HEK293T (cell line): Measurements from ENCODE around the gene CRYGS.

Source experiments
- CTCF ChIA-PET: fragments of 350-600 bp; formaldehyde crosslinking; extraction: SDS; loops from one replicate; lab custom pipeline; 2021; ENCODE audit warnings: antibody characterized with exemption, inconsistent platforms; lab: Yijun Ruan, JAX
- POLR2A ChIA-PET: fragments of 350-600 bp; formaldehyde crosslinking; extraction: SDS; loops from one replicate; lab custom pipeline; 2020; ENCODE audit warnings: antibody characterized with exemption, inconsistent platforms; lab: Yijun Ruan, JAX
- DNase-seq: peaks from one replicate; pipeline ENCODE4 v3.0.0; 2012; ENCODE audit warnings: mixed read lengths; ENCODE audit errors: extremely low spot score
- ARNT ChIP-seq: fragments of 450-650 bp; IDR thresholded peaks from 2 replicates; pipeline ENCODE4 v1.6.1; 2017; ENCODE audit warnings: mild to moderate bottlenecking
- BHLHE40 ChIP-seq: fragments of 450-650 bp; IDR thresholded peaks from 2 replicates; pipeline ENCODE4 v1.6.1; 2016; ENCODE audit warnings: mild to moderate bottlenecking, moderate library complexity, borderline replicate concordance
- CTBP1 ChIP-seq: fragments of 450-650 bp; IDR thresholded peaks from 2 replicates; pipeline ENCODE4 v1.6.1; 2016; ENCODE audit warnings: borderline replicate concordance
- ELF4 ChIP-seq: fragments of 450-650 bp; IDR thresholded peaks from 2 replicates; pipeline ENCODE4 v1.6.1; 2017; ENCODE audit warnings: antibody characterized with exemption
- FOXA1 ChIP-seq: fragments of 450-650 bp; IDR thresholded peaks from 2 replicates; pipeline ENCODE4 v1.6.1; 2016; ENCODE audit warnings: mild to moderate bottlenecking
- FOXK2 ChIP-seq: fragments of 450-650 bp; IDR thresholded peaks from 2 replicates; pipeline ENCODE4 v1.6.1; 2016; ENCODE audit warnings: mild to moderate bottlenecking
- FOXM1 ChIP-seq: fragments of 450-650 bp; IDR thresholded peaks from 2 replicates; pipeline ENCODE4 v1.6.1; 2017; ENCODE audit warnings: mild to moderate bottlenecking, borderline replicate concordance
- HDGF ChIP-seq: fragments of 450-650 bp; IDR thresholded peaks from 2 replicates; pipeline ENCODE4 v1.6.1; 2017; ENCODE audit warnings: antibody characterized with exemption, borderline replicate concordance
- L3MBTL2 ChIP-seq: fragments of 450-650 bp; conservative IDR thresholded peaks from 2 replicates; pipeline ENCODE4 v1.6.1; 2016; ENCODE audit warnings: mild to moderate bottlenecking
- LEF1 ChIP-seq: fragments of 450-650 bp; IDR thresholded peaks from 2 replicates; pipeline ENCODE4 v1.6.1; 2017; ENCODE audit warnings: mild to moderate bottlenecking, borderline replicate concordance
- NFRKB ChIP-seq: fragments of 450-650 bp; IDR thresholded peaks from 2 replicates; pipeline ENCODE4 v1.6.1; 2016; ENCODE audit warnings: mild to moderate bottlenecking, moderate library complexity
- PKNOX1 ChIP-seq: fragments of 450-650 bp; IDR thresholded peaks from 2 replicates; pipeline ENCODE4 v1.6.1; 2016
- SP1 ChIP-seq: fragments of 450-650 bp; IDR thresholded peaks from 2 replicates; pipeline ENCODE4 v1.6.1; 2017
- SUZ12 ChIP-seq: fragments of 450-650 bp; IDR thresholded peaks from 2 replicates; pipeline ENCODE4 v1.6.1; 2016; ENCODE audit warnings: mild to moderate bottlenecking
- TARDBP ChIP-seq: fragments of 450-650 bp; IDR thresholded peaks from 2 replicates; pipeline ENCODE4 v1.6.1; 2016
- ZNF384 ChIP-seq: fragments of 450-650 bp; IDR thresholded peaks from 2 replicates; pipeline ENCODE4 v1.6.1; 2016

CRYGS gene

GRCh38 chr3:186567072-186567921, 23.1 kb upstream of the CRYGS start, which contains the start of gene TBCCD1:
TSS of gene TBCCD1 (minus strand) at chr3:186567339. CDS start at chr3:186564329, 3,010 bp downstream.
- DNase-seq, result peak; percentile 82
- POLR2A ChIA-PET, result interaction anchor here (0.7 to 1.2 kb wide), 4 partner anchors 25 to 624 kb away, joined by 3 to 4 read pairs (median 3); partner anchors contain the start of gene EIF4A2
- CTCF ChIA-PET, result no interaction called here
- TF ChIP-seq L3MBTL2, result no peak
- TF ChIP-seq NFRKB, result no peak
- no peak for TF ChIP-seq ZNF384
- no peak for TF ChIP-seq HDGF
- TF ChIP-seq ARNT, result no peak
- TF ChIP-seq ELF4, result no peak
- no peak for TF ChIP-seq SP1

GRCh38 chr3:186566772-186567071, 22.5 kb upstream of the CRYGS start:
- TF ChIP-seq ARNT (no peak), BHLHE40 (no peak), FOXA1 (no peak), SP1 (no peak), CTBP1 (no peak), ELF4 (no peak)
- CTCF ChIA-PET, result no interaction called here
- DNase-seq, result peak; percentile 9
- POLR2A ChIA-PET, result interaction anchor here (1.0 kb wide), 2 partner anchors 25 to 47 kb away, joined by 3 read pairs; no protein-coding TSS in a partner anchor

- TF ChIP-seq CTBP1 (no peak), HDGF (no peak), BHLHE40 (no peak), SP1 (no peak), FOXM1 (no peak), ZNF384 (no peak), ELF4 (no peak), PKNOX1 (no peak), SUZ12 (no peak), TARDBP (no peak), LEF1 (no peak), ARNT (no peak)
- POLR2A ChIA-PET, result no interaction called here
- no peak for DNase-seq
- CTCF ChIA-PET, result no interaction called here
Observed at GRCh38 chr3:186564586-186564985, 20.4 kb upstream of the CRYGS start.

GRCh38 chr3:186552408-186553031, 8.3 kb upstream of the CRYGS start:
- DNase-seq, result no peak
- ChIA-PET POLR2A (no interaction called here), CTCF (interaction anchor here (0.6 kb wide), 1 partner anchor 607 kb away, joined by 5 read pairs; no protein-coding TSS in a partner anchor)
- no peak for TF ChIP-seq BHLHE40

GRCh38 chr3:186551387-186551786, 7.2 kb upstream of the CRYGS start:
- ChIA-PET CTCF (no interaction called here), POLR2A (no interaction called here)
- TF ChIP-seq FOXK2 (no peak), CTBP1 (no peak), ELF4 (no peak), ARNT (no peak), NFRKB (no peak)
- no peak for DNase-seq

GRCh38 chr3:186549497-186549896, 5.3 kb upstream of the CRYGS start:
- ChIA-PET CTCF (interaction anchor here (0.7 kb wide), 1 partner anchor 68 kb away, joined by 3 read pairs; no protein-coding TSS in a partner anchor), POLR2A (no interaction called here)
- DNase-seq, result no peak
- TF ChIP-seq FOXK2 (no peak), FOXA1 (no peak), CTBP1 (no peak), BHLHE40 (no peak), TARDBP (no peak), ELF4 (no peak)

- DNase-seq, result no peak
- ChIA-PET CTCF (interaction anchor here (0.8 to 2.1 kb wide), 5 partner anchors 11 to 290 kb away, joined by 3 to 13 read pairs (median 3); no protein-coding TSS in a partner anchor), POLR2A (no interaction called here)
- TF ChIP-seq SP1, result no peak
- TF ChIP-seq NFRKB, result no peak
- TF ChIP-seq LEF1, result no peak
- TF ChIP-seq SUZ12, result no peak
- TF ChIP-seq FOXK2, result no peak
- TF ChIP-seq TARDBP, result no peak
- TF ChIP-seq BHLHE40, result no peak
- no peak for TF ChIP-seq PKNOX1
- no peak for TF ChIP-seq FOXM1
- TF ChIP-seq CTBP1, result no peak
Observed at GRCh38 chr3:186540835-186541226, 3.3 kb downstream of the CRYGS start.
